ENCODE measurements around the gene EVC2.

Gene EVC2

DNA sequence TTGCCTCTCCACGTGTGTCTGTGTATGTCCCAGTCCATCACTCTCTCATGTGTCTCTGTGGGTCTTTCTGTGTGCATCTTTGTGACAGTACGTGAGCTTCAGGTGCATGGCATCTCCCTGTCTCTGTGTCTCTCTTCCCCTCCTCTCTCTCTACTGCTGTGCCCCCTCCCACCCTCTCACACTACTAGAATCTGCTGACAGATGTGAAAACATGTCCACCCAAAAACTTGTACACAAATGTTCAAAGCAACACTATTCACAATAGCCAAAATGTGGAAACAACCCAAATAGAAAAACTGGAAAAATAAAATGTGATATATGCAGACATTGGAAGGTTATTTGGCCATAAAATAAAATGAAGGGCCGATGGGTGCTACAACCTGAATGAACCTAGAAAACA is 12.6 kb upstream of the EVC2 start:
- no peak for TF ChIP-seq ZFP3 (CRISPR knock-in tag; IDR thresholded peaks at IDR 0.05)
- TF ChIP-seq TOX (CRISPR knock-in tag; IDR thresholded peaks at IDR 0.05; ENCODE audit: borderline replicate concordance), result no peak
- TF ChIP-seq, protein P1, sequence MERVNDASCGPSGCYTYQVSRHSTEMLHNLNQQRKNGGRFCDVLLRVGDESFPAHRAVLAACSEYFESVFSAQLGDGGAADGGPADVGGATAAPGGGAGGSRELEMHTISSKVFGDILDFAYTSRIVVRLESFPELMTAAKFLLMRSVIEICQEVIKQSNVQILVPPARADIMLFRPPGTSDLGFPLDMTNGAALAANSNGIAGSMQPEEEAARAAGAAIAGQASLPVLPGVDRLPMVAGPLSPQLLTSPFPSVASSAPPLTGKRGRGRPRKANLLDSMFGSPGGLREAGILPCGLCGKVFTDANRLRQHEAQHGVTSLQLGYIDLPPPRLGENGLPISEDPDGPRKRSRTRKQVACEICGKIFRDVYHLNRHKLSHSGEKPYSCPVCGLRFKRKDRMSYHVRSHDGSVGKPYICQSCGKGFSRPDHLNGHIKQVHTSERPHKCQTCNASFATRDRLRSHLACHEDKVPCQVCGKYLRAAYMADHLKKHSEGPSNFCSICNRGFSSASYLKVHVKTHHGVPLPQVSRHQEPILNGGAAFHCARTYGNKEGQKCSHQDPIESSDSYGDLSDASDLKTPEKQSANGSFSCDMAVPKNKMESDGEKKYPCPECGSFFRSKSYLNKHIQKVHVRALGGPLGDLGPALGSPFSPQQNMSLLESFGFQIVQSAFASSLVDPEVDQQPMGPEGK (CRISPR knock-in tag; IDR thresholded peaks at IDR 0.05; ENCODE audit: borderline replicate concordance), result no peak
- TF ChIP-seq ZFP30 (CRISPR knock-in tag; IDR thresholded peaks at IDR 0.05), result no peak
- TF ChIP-seq CSDC2 (CRISPR knock-in tag; IDR thresholded peaks at IDR 0.05), result no peak
- TF ChIP-seq ARNTL (CRISPR knock-in tag; IDR thresholded peaks at IDR 0.05; ENCODE audit: borderline replicate concordance, low read depth), result no peak
- TF ChIP-seq OSR1 (CRISPR knock-in tag; IDR thresholded peaks at IDR 0.05), result no peak
- TF ChIP-seq, protein P2, sequence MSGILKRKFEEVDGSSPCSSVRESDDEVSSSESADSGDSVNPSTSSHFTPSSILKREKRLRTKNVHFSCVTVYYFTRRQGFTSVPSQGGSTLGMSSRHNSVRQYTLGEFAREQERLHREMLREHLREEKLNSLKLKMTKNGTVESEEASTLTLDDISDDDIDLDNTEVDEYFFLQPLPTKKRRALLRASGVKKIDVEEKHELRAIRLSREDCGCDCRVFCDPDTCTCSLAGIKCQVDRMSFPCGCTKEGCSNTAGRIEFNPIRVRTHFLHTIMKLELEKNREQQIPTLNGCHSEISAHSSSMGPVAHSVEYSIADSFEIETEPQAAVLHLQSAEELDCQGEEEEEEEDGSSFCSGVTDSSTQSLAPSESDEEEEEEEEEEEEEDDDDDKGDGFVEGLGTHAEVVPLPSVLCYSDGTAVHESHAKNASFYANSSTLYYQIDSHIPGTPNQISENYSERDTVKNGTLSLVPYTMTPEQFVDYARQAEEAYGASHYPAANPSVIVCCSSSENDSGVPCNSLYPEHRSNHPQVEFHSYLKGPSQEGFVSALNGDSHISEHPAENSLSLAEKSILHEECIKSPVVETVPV (CRISPR knock-in tag; IDR thresholded peaks at IDR 0.05), result no peak
- TF ChIP-seq TCF4 (CRISPR knock-in tag; IDR thresholded peaks at IDR 0.05; ENCODE audit: borderline replicate concordance), result no peak
- no peak for TF ChIP-seq ZNF8 (CRISPR knock-in tag; IDR thresholded peaks at IDR 0.05)
- TF ChIP-seq, protein P3, sequence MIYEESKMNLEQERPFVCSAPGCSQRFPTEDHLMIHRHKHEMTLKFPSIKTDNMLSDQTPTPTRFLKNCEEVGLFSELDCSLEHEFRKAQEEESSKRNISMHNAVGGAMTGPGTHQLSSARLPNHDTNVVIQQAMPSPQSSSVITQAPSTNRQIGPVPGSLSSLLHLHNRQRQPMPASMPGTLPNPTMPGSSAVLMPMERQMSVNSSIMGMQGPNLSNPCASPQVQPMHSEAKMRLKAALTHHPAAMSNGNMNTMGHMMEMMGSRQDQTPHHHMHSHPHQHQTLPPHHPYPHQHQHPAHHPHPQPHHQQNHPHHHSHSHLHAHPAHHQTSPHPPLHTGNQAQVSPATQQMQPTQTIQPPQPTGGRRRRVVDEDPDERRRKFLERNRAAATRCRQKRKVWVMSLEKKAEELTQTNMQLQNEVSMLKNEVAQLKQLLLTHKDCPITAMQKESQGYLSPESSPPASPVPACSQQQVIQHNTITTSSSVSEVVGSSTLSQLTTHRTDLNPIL (CRISPR knock-in tag; IDR thresholded peaks at IDR 0.05; ENCODE audit: low read depth), result no peak
- TF ChIP-seq RARB (CRISPR knock-in tag; IDR thresholded peaks at IDR 0.05), result no peak
- ATAC-seq, result no peak

DNA sequence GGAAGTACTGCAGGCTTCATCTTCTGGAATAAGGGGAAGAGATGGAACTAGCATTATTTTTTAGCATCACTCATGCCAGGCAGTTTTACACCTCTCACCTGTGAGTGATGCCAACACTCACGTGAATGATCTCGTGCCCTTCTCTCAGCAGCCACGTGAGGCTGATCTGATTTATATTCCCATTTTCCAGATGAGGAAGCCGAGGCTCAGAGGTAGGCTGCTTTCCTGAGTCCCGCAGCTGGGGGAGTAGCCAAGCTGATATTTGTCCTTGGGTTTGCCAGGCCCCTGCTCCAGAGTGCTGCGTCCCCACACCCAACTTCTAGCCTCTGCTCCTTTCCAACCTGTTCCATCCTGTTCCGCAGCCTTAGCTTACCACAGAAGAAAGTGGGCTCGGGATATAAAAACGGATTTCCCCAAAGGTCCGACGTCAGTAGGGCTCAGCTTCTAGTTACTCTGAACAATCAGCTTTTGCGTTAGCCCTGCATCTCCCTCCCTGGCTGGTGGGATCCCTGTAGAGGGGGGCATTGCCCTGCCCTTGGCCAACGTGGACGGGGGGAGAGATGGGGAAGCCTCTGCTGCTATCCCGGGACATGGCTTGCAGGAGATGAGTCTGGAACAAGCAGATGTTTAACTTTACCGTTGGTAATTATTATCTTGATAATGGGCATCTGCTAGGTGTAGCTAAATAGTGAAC is 11.9 kb upstream of the EVC2 start:
- TF ChIP-seq ZNF565 (CRISPR knock-in tag; conservative IDR thresholded peaks at IDR 0.05; ENCODE audit: low read depth), result no peak
- no peak for TF ChIP-seq ISL1 (CRISPR knock-in tag; IDR thresholded peaks at IDR 0.05)
- no peak for TF ChIP-seq ARNTL (CRISPR knock-in tag; IDR thresholded peaks at IDR 0.05; ENCODE audit: borderline replicate concordance, low read depth)
- TF ChIP-seq, protein P4, sequence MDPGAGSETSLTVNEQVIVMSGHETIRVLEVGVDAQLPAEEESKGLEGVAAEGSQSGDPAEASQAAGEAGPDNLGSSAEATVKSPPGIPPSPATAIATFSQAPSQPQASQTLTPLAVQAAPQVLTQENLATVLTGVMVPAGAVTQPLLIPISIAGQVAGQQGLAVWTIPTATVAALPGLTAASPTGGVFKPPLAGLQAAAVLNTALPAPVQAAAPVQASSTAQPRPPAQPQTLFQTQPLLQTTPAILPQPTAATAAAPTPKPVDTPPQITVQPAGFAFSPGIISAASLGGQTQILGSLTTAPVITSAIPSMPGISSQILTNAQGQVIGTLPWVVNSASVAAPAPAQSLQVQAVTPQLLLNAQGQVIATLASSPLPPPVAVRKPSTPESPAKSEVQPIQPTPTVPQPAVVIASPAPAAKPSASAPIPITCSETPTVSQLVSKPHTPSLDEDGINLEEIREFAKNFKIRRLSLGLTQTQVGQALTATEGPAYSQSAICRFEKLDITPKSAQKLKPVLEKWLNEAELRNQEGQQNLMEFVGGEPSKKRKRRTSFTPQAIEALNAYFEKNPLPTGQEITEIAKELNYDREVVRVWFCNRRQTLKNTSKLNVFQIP (CRISPR knock-in tag; IDR thresholded peaks at IDR 0.05; ENCODE audit: borderline replicate concordance, low read depth), result no peak
- no peak for TF ChIP-seq ZFP30 (CRISPR knock-in tag; IDR thresholded peaks at IDR 0.05)
- TF ChIP-seq PPARA (CRISPR knock-in tag; IDR thresholded peaks at IDR 0.05; ENCODE audit: borderline replicate concordance), result no peak
- TF ChIP-seq, protein P1 (CRISPR knock-in tag; IDR thresholded peaks at IDR 0.05; ENCODE audit: borderline replicate concordance), result no peak
- no peak for TF ChIP-seq ZNF8 (CRISPR knock-in tag; IDR thresholded peaks at IDR 0.05)
- TF ChIP-seq CSDC2 (CRISPR knock-in tag; IDR thresholded peaks at IDR 0.05), result no peak
- TF ChIP-seq SNAI2 (CRISPR knock-in tag; IDR thresholded peaks at IDR 0.05), result no peak
- no peak for TF ChIP-seq ZFP3 (CRISPR knock-in tag; IDR thresholded peaks at IDR 0.05)
- TF ChIP-seq, protein P5, sequence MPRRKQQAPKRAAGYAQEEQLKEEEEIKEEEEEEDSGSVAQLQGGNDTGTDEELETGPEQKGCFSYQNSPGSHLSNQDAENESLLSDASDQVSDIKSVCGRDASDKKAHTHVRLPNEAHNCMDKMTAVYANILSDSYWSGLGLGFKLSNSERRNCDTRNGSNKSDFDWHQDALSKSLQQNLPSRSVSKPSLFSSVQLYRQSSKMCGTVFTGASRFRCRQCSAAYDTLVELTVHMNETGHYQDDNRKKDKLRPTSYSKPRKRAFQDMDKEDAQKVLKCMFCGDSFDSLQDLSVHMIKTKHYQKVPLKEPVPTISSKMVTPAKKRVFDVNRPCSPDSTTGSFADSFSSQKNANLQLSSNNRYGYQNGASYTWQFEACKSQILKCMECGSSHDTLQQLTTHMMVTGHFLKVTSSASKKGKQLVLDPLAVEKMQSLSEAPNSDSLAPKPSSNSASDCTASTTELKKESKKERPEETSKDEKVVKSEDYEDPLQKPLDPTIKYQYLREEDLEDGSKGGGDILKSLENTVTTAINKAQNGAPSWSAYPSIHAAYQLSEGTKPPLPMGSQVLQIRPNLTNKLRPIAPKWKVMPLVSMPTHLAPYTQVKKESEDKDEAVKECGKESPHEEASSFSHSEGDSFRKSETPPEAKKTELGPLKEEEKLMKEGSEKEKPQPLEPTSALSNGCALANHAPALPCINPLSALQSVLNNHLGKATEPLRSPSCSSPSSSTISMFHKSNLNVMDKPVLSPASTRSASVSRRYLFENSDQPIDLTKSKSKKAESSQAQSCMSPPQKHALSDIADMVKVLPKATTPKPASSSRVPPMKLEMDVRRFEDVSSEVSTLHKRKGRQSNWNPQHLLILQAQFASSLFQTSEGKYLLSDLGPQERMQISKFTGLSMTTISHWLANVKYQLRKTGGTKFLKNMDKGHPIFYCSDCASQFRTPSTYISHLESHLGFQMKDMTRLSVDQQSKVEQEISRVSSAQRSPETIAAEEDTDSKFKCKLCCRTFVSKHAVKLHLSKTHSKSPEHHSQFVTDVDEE (CRISPR knock-in tag; IDR thresholded peaks at IDR 0.05), result no peak
- TF ChIP-seq, protein P2 (CRISPR knock-in tag; IDR thresholded peaks at IDR 0.05), result no peak
- no peak for TF ChIP-seq GLIS3 (CRISPR knock-in tag; IDR thresholded peaks at IDR 0.05)
- no peak for ATAC-seq

All from SK-N-SH treated with all-trans-retinoic acid at 6 μM for 48 hours (cell line).